Heart left ventricle (tissue), 13 donors: Measurements from ENCODE around the gene EMP2.

Source experiments
- POLR2A ChIP-seq, 2 donors: fragments of 450-650 bp; IDR thresholded peaks; one replicate each; pipeline ENCODE4 v1.6.1; 2017; ENCODE audit warnings: antibody characterized with exemption in 2 of 2, mild to moderate bottlenecking in 2 of 2, moderate library complexity in 2 of 2
- TF ChIP-seq, protein P1 (sequence below), 12 donors: fragments of 200-600 bp; sonication (generic) in 4 of 12; IDR thresholded peaks; one replicate each; pipeline versions ENCODE4 v1.5.0 to v1.8.0; 2018 to 2022; ENCODE audit warnings: antibody characterized with exemption in 12 of 12, mild to moderate bottlenecking in 5 of 12
- donor health status: ischemic (EF 13 %, LVEDD 7.1; RV severe dilation, severe dysfunction).
- donor health status: DM: no; HTN: yes; CAD: no.
- donor health status: DM: no; HTN: no; CAD: no.
- donor health status: ischemic (EF 25% LVEDD 6.9; RV normal size, moderate dysfunction).
- donor health status: ischemic (EF 25% LVEDD 5.7; RV mildly dilated, moderate dysfunction).
- donor health status: ischemic (EF 35%, LVEDD 5.7; RV mildly dilated, moderate dysfunction).
- donor health status: nonischemic (EF 11% LVEDD 7.7; RV severe dilation, severe dysfunction).
- donor health status: DM: yes; HTN: yes; CAD: no.
- donor health status: PGD.
- donor health status: ischemic (EF 29% LVEDD 5.4; RV normal size, mild dysfunction).
- donor health status: nonischemic (EF 23%, LVEDD 6.1; RV moderate dilation, normal function).

DNA sequence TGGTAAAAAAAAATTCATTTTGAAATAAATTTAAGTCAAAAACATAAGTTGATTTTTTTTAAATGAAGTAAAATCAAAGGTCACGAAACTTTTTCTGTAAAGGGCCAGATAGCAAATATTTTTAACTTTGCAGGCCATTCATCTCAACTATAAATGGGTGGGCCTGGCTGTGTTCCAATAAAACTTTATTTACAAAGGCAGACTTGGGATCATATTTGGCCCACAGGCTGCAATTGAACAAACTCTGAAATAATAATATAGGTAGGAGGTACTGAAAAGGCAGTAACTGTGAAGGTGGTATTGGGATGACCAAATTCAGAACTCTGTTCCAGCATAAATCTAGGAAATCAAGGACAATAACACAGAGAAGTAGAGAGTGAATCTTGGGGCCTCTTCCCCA, 12.2 kb upstream of the EMP2 start:
- TF ChIP-seq, protein P1, sequence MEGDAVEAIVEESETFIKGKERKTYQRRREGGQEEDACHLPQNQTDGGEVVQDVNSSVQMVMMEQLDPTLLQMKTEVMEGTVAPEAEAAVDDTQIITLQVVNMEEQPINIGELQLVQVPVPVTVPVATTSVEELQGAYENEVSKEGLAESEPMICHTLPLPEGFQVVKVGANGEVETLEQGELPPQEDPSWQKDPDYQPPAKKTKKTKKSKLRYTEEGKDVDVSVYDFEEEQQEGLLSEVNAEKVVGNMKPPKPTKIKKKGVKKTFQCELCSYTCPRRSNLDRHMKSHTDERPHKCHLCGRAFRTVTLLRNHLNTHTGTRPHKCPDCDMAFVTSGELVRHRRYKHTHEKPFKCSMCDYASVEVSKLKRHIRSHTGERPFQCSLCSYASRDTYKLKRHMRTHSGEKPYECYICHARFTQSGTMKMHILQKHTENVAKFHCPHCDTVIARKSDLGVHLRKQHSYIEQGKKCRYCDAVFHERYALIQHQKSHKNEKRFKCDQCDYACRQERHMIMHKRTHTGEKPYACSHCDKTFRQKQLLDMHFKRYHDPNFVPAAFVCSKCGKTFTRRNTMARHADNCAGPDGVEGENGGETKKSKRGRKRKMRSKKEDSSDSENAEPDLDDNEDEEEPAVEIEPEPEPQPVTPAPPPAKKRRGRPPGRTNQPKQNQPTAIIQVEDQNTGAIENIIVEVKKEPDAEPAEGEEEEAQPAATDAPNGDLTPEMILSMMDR (IDR thresholded peaks at IDR 0.05) = no peak
- TF ChIP-seq POLR2A (IDR thresholded peaks at IDR 0.05) = no peak
